GM06990 (cell line): ENCODE data around the gene EFNA4.

ENCODE experiments used
- DNase-seq: peaks from one replicate; pipeline ENCODE4 v3.0.0-alpha.2; 2011; ENCODE audit not compliant: insufficient read length; ENCODE audit errors: extremely low read depth
- H3K27me3 ChIP-seq: replicated peaks from 2 replicates; pipeline ENCODE4 v1.6.0; 2011; ENCODE audit warnings: low read length; ENCODE audit not compliant: control insufficient read depth, insufficient read depth
- H3K36me3 ChIP-seq: 2 replicates; pipeline ENCODE4 v1.5.1; 2011; ENCODE audit warnings: low read length; ENCODE audit not compliant: control insufficient read depth, insufficient read depth
- H3K4me3 ChIP-seq: replicated peaks from 2 replicates; pipeline ENCODE4 v1.5.1; 2011; ENCODE audit warnings: low read depth, mild to moderate bottlenecking, control low read depth, low read length
- TF ChIP-seq, protein P1 (sequence below): IDR thresholded peaks from 2 replicates; pipeline ENCODE4 v1.5.1; 2011; ENCODE audit warnings: low read length, control low read depth, mild to moderate bottlenecking, inconsistent platforms; ENCODE audit not compliant: insufficient read depth, poor library complexity, severe bottlenecking

The EFNA4 gene

DNA sequence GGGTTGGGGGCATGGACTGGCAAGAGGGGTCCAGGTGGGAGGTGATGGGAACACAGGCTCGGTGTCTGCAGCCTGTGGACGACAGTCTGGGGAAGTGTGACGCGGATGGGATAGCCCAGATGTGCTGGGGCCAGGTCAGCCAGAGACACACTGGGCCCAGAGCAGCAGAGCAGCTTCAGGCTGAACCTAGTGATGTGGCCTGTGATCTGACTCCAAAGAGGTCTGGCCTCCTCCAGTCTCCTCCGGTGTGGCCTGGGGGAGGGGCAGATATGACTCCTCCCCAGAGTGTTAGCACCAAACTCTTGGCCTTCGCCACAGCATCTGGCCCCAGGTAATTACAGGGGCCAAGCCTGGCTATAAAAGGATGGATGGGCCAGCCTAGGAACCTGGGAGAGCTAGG, 28.6 kb downstream of the EFNA4 start:
- TF ChIP-seq, protein P1, sequence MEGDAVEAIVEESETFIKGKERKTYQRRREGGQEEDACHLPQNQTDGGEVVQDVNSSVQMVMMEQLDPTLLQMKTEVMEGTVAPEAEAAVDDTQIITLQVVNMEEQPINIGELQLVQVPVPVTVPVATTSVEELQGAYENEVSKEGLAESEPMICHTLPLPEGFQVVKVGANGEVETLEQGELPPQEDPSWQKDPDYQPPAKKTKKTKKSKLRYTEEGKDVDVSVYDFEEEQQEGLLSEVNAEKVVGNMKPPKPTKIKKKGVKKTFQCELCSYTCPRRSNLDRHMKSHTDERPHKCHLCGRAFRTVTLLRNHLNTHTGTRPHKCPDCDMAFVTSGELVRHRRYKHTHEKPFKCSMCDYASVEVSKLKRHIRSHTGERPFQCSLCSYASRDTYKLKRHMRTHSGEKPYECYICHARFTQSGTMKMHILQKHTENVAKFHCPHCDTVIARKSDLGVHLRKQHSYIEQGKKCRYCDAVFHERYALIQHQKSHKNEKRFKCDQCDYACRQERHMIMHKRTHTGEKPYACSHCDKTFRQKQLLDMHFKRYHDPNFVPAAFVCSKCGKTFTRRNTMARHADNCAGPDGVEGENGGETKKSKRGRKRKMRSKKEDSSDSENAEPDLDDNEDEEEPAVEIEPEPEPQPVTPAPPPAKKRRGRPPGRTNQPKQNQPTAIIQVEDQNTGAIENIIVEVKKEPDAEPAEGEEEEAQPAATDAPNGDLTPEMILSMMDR = no peak
- Histone ChIP-seq H3K36me3 (no peaks in the 10 kb centered on the region), H3K27me3 (peaks cover 1% of the 10 kb centered on the region), H3K4me3 (no peak overlapping the region)
- no peak for DNase-seq

DNA sequence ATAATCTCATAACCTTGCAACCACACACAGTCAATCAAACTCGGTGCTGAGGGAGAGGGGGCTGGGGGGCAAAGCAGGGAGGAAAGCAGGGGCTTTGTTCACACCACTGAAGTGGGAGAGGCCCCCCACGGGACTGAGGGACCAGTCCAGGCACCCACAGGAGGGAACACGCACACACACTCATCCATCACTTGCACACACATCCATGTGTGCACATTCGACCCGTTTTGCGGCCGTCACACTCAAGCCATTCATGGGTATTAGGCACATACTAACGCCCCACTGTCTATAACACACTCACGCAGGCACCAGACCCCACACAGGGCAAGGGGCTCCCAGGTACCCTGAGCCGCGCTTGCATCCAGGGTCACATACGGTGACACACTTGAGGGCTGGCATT, 29.1 kb downstream of the EFNA4 start:
- H3K27me3 ChIP-seq = peaks cover 1% of the 10 kb centered on the region
- no peaks in the 10 kb centered on the region for H3K36me3 ChIP-seq
- TF ChIP-seq, protein P1 = no peak
- H3K4me3 ChIP-seq = no peak overlapping the region
- DNase-seq = no peak

DNA sequence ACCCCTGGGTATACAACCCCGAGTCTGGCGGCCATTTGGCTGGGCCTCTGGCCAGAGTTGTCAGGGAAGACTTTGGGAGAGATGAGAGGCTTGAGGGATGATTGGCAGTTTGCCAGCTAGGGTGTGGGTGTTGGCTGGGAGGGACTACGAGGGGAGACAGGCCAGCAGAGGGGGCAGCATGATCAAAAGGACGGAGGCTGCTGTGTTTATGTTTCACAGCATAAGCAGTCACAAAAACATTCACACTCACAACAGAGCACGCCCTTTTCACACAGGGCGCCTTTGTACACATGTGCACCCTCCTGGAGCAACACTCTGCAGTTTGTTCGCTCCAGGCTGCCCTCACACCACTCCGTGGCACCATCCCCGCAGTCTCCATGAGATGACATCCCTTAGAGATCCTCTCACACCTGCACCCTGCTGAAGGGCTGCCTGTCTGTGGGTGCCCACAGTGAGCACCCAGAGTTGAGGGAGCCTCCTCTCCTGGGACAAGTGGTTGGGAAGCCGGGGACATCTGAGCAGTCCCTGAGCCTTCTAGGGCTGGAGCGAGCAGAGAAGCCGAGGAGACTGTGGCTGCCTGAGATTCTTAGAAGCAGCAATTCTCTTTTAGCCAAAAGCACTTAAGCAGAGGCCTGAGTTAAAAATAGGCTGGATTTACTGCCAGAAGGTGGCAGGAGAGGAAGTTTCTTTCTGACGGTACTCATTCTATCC, 30.5 kb downstream of the EFNA4 start:
- DNase-seq = no peak
- Histone ChIP-seq H3K4me3 (no peak overlapping the region), H3K36me3 (no peaks in the 10 kb centered on the region), H3K27me3 (peaks cover 1% of the 10 kb centered on the region)
- TF ChIP-seq, protein P1 = peak; percentile 28

DNA sequence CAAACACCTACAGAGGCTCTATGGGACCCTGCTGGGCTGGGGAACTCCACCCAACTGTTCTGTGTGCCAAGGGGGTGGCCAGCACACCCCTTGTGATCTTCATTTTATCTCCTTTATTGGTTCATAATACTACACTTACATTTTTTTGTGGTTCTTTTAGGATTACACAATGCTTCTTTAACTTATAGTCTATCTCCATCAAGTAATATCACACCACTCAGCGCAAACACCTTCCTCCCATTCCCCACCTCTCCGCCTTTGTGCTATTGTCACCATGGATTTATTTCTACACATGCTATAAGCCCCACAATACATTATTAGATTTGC, 31.0 kb downstream of the EFNA4 start:
- H3K4me3 ChIP-seq = no peak overlapping the region
- H3K27me3 ChIP-seq = peaks cover 1% of the 10 kb centered on the region
- H3K36me3 ChIP-seq = no peaks in the 10 kb centered on the region
- DNase-seq = no peak
- TF ChIP-seq, protein P1 = no peak

DNA sequence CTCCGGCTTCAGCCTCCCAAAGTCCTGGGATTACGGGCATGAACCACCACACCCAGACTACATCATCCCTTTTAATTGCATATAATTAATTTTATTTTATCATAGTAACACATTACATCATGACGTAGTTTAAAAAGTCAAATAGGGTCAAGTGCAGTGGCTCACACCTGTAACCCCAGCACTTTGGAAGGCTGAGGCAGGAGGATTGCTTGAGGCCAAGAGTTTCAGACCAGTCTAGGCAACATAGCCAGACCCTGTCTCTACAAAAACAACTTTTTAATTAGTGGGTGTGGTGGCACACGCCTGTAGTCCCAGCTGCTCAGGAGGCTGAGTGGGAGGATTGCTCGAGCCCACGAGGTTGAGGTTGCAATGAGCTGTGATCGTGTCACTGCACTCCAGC, 35.8 kb downstream of the EFNA4 start:
- TF ChIP-seq, protein P1 = no peak
- Histone ChIP-seq H3K36me3 (no peaks in the 10 kb centered on the region), H3K27me3 (no peaks in the 10 kb centered on the region; the same call in 1 of the 2 replicates), H3K4me3 (no peak overlapping the region)
- no peak for DNase-seq

DNA sequence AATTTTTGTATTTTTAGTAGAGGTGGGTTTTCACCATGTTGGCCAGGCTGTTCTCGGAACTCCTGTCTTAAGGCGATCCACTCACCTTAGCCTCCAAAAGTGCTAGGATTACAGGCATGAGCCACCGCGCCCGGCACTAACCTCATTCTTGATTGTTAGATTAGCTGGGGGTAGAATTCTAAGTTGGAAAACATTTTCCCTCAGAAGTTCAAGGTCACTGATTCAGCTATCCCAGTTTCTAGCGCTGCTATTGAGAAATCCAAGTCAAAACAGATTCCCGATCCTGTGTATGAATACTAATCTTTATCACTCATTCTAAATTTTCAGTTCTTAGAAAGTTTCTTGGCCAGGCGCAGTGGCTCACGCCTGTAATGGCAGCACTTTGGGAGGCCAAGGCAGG, 39.8 kb downstream of the EFNA4 start:
- TF ChIP-seq, protein P1 = no peak
- H3K27me3 ChIP-seq = no peaks in the 10 kb centered on the region; the same call in 1 of the 2 replicates
- no peak for DNase-seq
- no peaks in the 10 kb centered on the region for H3K36me3 ChIP-seq
- no peak overlapping the region for H3K4me3 ChIP-seq
